ENCODE measurements around the gene RPS6KA2.

Gene RPS6KA2

GRCh38 chr6:166511316-166511715 is 115.7 kb downstream of the RPS6KA2 start:
- no peaks in the 10 kb centered on the region for H3K79me2 ChIP-seq (ENCODE audit: control insufficient read depth, insufficient read depth, low read length, poor library complexity)
- H3K36me3 ChIP-seq (ENCODE audit: control insufficient read depth in 1 of 2, insufficient read depth in 2 of 2, low read length in 2 of 2), result peaks cover 2 to 11% of the 10 kb centered on the region in 2 experiments
- no peak overlapping the region for H3K23ac ChIP-seq (ENCODE audit: low read length)
- no peak overlapping the region for H2AK5ac ChIP-seq (ENCODE audit: low read length)
- no peak overlapping the region for H4K91ac ChIP-seq (ENCODE audit: low read depth, low read length)
- no peak overlapping the region for H3K9ac ChIP-seq (ENCODE audit: low read length)
- no peak for DNase-seq
- H2BK12ac ChIP-seq (ENCODE audit: low read length), result no peak overlapping the region
- H3K27ac ChIP-seq (ENCODE audit: low read depth, low read length), result no peak overlapping the region
- no peak overlapping the region for H3K4me2 ChIP-seq (ENCODE audit: low read length)
- no peak overlapping the region for H3K4me3 ChIP-seq (ENCODE audit: low read depth, low read length)
- no peak overlapping the region for H3K18ac ChIP-seq (ENCODE audit: low read length)
- no peak overlapping the region for H2AFZ ChIP-seq (ENCODE audit: insufficient read depth, low read length, poor library complexity)
- no peak overlapping the region for H3K4ac ChIP-seq (ENCODE audit: low read depth, low read length)
- no peaks in the 10 kb centered on the region for H3K4me1 ChIP-seq (ENCODE audit: control insufficient read depth in 1 of 2, insufficient read depth in 2 of 2, low read length in 2 of 2)
- H3K79me1 ChIP-seq (ENCODE audit: low read length), result no peaks in the 10 kb centered on the region
- no peak overlapping the region for H4K12ac ChIP-seq (ENCODE audit: low read depth, low read length)
- no peak overlapping the region for H2BK5ac ChIP-seq (ENCODE audit: low read depth, low read length, poor library complexity)
- peaks cover 8% of the 10 kb centered on the region for H3K9me3 ChIP-seq (ENCODE audit: insufficient read depth, low read depth, low read length)
- H2BK120ac ChIP-seq (ENCODE audit: insufficient read depth, low read length, poor library complexity), result no peak overlapping the region
- WGBS (ENCODE audit: extremely low coverage, insufficient coverage, insufficient read length), result no CpG with 5 or more reads among the region's 2 CpGs
- H4K8ac ChIP-seq (ENCODE audit: low read depth, low read length), result no peak overlapping the region
- no peak overlapping the region for H3K14ac ChIP-seq (ENCODE audit: low read length)
- H3K27me3 ChIP-seq (ENCODE audit: insufficient read depth, low read length), result no peaks in the 10 kb centered on the region

GRCh38 chr6:166509193-166509592 is 117.9 kb downstream of the RPS6KA2 start:
- H2BK5ac ChIP-seq (ENCODE audit: low read depth, low read length, poor library complexity), result no peak overlapping the region
- no CpG with 5 or more reads among the region's 8 CpGs for WGBS (ENCODE audit: extremely low coverage, insufficient coverage, insufficient read length)

GRCh38 chr6:166508726-166509125 is 118.3 kb downstream of the RPS6KA2 start:
- H2BK12ac ChIP-seq (ENCODE audit: low read length), result no peak overlapping the region
- no peak overlapping the region for H2AK5ac ChIP-seq (ENCODE audit: low read length)
- H4K12ac ChIP-seq (ENCODE audit: low read depth, low read length), result no peak overlapping the region
- H3K36me3 ChIP-seq (ENCODE audit: control insufficient read depth in 1 of 2, insufficient read depth in 2 of 2, low read length in 2 of 2), result peaks cover 5 to 20% of the 10 kb centered on the region in 2 experiments
- no peaks in the 10 kb centered on the region for H3K79me2 ChIP-seq (ENCODE audit: control insufficient read depth, insufficient read depth, low read length, poor library complexity)
- H3K4me1 ChIP-seq (ENCODE audit: control insufficient read depth in 1 of 2, insufficient read depth in 2 of 2, low read length in 2 of 2), result no peaks in the 10 kb centered on the region
- no peak for DNase-seq
- no peak overlapping the region for H3K4me2 ChIP-seq (ENCODE audit: low read length)
- peaks cover 8% of the 10 kb centered on the region for H3K9me3 ChIP-seq (ENCODE audit: insufficient read depth, low read depth, low read length)
- H3K79me1 ChIP-seq (ENCODE audit: low read length), result no peaks in the 10 kb centered on the region
- no peak overlapping the region for H4K91ac ChIP-seq (ENCODE audit: low read depth, low read length)
- no peak overlapping the region for H2BK120ac ChIP-seq (ENCODE audit: insufficient read depth, low read length, poor library complexity)
- H3K23ac ChIP-seq (ENCODE audit: low read length), result no peak overlapping the region
- no peak overlapping the region for H2BK5ac ChIP-seq (ENCODE audit: low read depth, low read length, poor library complexity)
- no peak overlapping the region for H3K18ac ChIP-seq (ENCODE audit: low read length)
- WGBS (ENCODE audit: extremely low coverage, insufficient coverage, insufficient read length), result no CpG with 5 or more reads among the region's 11 CpGs
- no peak overlapping the region for H3K9ac ChIP-seq (ENCODE audit: low read length)
- H3K4me3 ChIP-seq (ENCODE audit: low read depth, low read length), result no peak overlapping the region
- no peak overlapping the region for H4K8ac ChIP-seq (ENCODE audit: low read depth, low read length)
- no peak overlapping the region for H3K14ac ChIP-seq (ENCODE audit: low read length)
- no peak overlapping the region for H2AFZ ChIP-seq (ENCODE audit: insufficient read depth, low read length, poor library complexity)
- no peak overlapping the region for H3K4ac ChIP-seq (ENCODE audit: low read depth, low read length)
- no peak overlapping the region for H3K27ac ChIP-seq (ENCODE audit: low read depth, low read length)
- no peaks in the 10 kb centered on the region for H3K27me3 ChIP-seq (ENCODE audit: insufficient read depth, low read length)

More at GRCh38 chr6:166509193-166509592, 117.9 kb downstream of the RPS6KA2 start:
- Histone ChIP-seq H4K12ac (ENCODE audit: low read depth, low read length) (no peak overlapping the region), H3K4ac (ENCODE audit: low read depth, low read length) (no peak overlapping the region), H3K4me3 (ENCODE audit: low read depth, low read length) (no peak overlapping the region), H3K18ac (ENCODE audit: low read length) (no peak overlapping the region), H3K14ac (ENCODE audit: low read length) (no peak overlapping the region), H2AK5ac (ENCODE audit: low read length) (no peak overlapping the region), H4K8ac (ENCODE audit: low read depth, low read length) (no peak overlapping the region), H3K79me2 (ENCODE audit: control insufficient read depth, insufficient read depth, low read length, poor library complexity) (no peaks in the 10 kb centered on the region), H3K4me2 (ENCODE audit: low read length) (no peak overlapping the region), H2BK120ac (ENCODE audit: insufficient read depth, low read length, poor library complexity) (no peak overlapping the region), H3K9ac (ENCODE audit: low read length) (no peak overlapping the region), H3K79me1 (ENCODE audit: low read length) (no peaks in the 10 kb centered on the region), H3K27ac (ENCODE audit: low read depth, low read length) (no peak overlapping the region), H3K36me3 (ENCODE audit: control insufficient read depth in 1 of 2, insufficient read depth in 2 of 2, low read length in 2 of 2) (peaks cover 2 to 16% of the 10 kb centered on the region in 2 experiments), H2BK12ac (ENCODE audit: low read length) (no peak overlapping the region), H4K91ac (ENCODE audit: low read depth, low read length) (no peak overlapping the region), H3K4me1 (ENCODE audit: control insufficient read depth in 1 of 2, insufficient read depth in 2 of 2, low read length in 2 of 2) (no peaks in the 10 kb centered on the region), H3K9me3 (ENCODE audit: insufficient read depth, low read depth, low read length) (peaks cover 8% of the 10 kb centered on the region), H3K27me3 (ENCODE audit: insufficient read depth, low read length) (no peaks in the 10 kb centered on the region), H3K23ac (ENCODE audit: low read length) (no peak overlapping the region), H2AFZ (ENCODE audit: insufficient read depth, low read length, poor library complexity) (no peak overlapping the region)
- DNase-seq, result no peak

- H4K8ac ChIP-seq (ENCODE audit: low read depth, low read length), result no peak overlapping the region
- H3K4ac ChIP-seq (ENCODE audit: low read depth, low read length), result no peak overlapping the region
- H4K12ac ChIP-seq (ENCODE audit: low read depth, low read length), result no peak overlapping the region
- no peak overlapping the region for H2AFZ ChIP-seq (ENCODE audit: insufficient read depth, low read length, poor library complexity)
- H3K27ac ChIP-seq (ENCODE audit: low read depth, low read length), result no peak overlapping the region
- H3K9ac ChIP-seq (ENCODE audit: low read length), result no peak overlapping the region
- H4K91ac ChIP-seq (ENCODE audit: low read depth, low read length), result no peak overlapping the region
- no peaks in the 10 kb centered on the region for H3K79me2 ChIP-seq (ENCODE audit: control insufficient read depth, insufficient read depth, low read length, poor library complexity)
- H3K9me3 ChIP-seq (ENCODE audit: insufficient read depth, low read depth, low read length), result peaks cover 8% of the 10 kb centered on the region
- H3K4me3 ChIP-seq (ENCODE audit: low read depth, low read length), result peak overlapping the region; percentile 44
- no peak overlapping the region for H2AK5ac ChIP-seq (ENCODE audit: low read length)
- DNase-seq, result no peak
- H3K27me3 ChIP-seq (ENCODE audit: insufficient read depth, low read length), result no peaks in the 10 kb centered on the region
- no peak overlapping the region for H2BK12ac ChIP-seq (ENCODE audit: low read length)
- H3K14ac ChIP-seq (ENCODE audit: low read length), result no peak overlapping the region
- H3K79me1 ChIP-seq (ENCODE audit: low read length), result no peaks in the 10 kb centered on the region
- no peak overlapping the region for H3K18ac ChIP-seq (ENCODE audit: low read length)
- no peak overlapping the region for H2BK5ac ChIP-seq (ENCODE audit: low read depth, low read length, poor library complexity)
- 100% methylated on average over 3 of the region's 25 CpGs for WGBS (ENCODE audit: extremely low coverage, insufficient coverage, insufficient read length)
- H3K4me1 ChIP-seq (ENCODE audit: control insufficient read depth in 1 of 2, insufficient read depth in 2 of 2, low read length in 2 of 2), result no peaks in the 10 kb centered on the region
- H3K23ac ChIP-seq (ENCODE audit: low read length), result peak overlapping the region; percentile 99
- H2BK120ac ChIP-seq (ENCODE audit: insufficient read depth, low read length, poor library complexity), result no peak overlapping the region
- no peak overlapping the region for H3K4me2 ChIP-seq (ENCODE audit: low read length)
- peaks cover 8 to 25% of the 10 kb centered on the region in 2 experiments for H3K36me3 ChIP-seq (ENCODE audit: control insufficient read depth in 1 of 2, insufficient read depth in 2 of 2, low read length in 2 of 2)
Observed at GRCh38 chr6:166507809-166508564, 119.1 kb downstream of the RPS6KA2 start.
